ENCODE data around the gene RNF130.
"Not testable (repeated sequence)": the region's sequence is repeated elsewhere in the genome, so short reads cannot be mapped to it uniquely, and the experiment has no call there.

Gene RNF130

DNA sequence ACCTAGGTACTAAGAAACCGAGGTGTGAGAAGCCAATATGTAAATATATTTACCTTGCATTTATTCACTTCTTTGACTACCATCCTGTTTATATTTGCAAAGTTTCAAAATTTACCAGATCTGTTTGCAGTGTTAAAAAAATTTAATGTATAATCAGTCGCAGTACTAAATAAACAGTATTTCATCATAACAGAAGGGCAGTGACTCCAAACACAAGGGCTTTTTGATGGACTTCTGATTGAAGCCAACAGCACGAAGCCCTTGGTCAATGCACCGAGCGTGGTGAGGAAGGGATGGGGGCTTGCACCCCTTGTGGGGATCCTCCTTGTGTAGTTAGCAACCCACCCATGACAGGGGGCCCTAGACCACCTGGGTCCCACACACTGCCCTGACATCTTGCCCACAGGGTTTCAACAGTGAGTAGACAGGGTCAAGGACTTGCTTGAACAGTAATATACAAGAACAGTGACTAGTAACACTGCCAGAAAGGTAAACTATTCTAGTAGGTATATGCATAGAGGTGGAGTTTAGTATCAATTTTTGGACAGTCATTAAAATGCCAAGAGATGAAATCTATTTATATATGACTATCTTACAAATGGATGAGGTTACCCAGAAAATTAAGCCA lies 111.2 kb downstream of the RNF130 start:
- no peak for TF ChIP-seq POLR2A (IDR thresholded peaks at IDR 0.05; ENCODE audit: low read length)
- TF ChIP-seq GATA1 (IDR thresholded peaks at IDR 0.05; ENCODE audit: low read depth, low read length), result no peak
- no peak for DNase-seq

DNA sequence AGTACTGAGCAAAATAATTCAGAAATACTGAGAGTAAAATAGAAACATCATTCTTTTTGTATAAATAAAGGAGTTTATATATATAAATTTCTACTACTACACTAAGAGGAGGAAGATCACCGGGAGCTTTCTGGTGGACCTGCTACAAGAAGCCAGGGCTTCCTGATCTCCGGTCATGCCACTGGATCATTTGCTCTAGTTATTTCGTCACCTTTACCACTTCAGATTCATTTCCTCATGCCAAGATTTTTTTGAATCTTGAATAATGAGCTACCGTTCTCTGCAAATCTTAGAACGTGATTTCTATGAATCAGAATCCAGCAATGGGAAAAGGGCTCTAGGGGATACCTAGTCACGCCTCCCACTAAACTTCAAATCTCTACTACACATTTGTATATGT lies 111.9 kb downstream of the RNF130 start:
- no peak for DNase-seq
- no peak for TF ChIP-seq POLR2A (IDR thresholded peaks at IDR 0.05; ENCODE audit: low read length)
- no peak for TF ChIP-seq GATA1 (IDR thresholded peaks at IDR 0.05; ENCODE audit: low read depth, low read length)

- DNase-seq, result not testable (repeated sequence)
Observed at GRCh38 chr5:179959118-179959517, 112.4 kb downstream of the RNF130 start.

- no peak for TF ChIP-seq GATA1 (IDR thresholded peaks at IDR 0.05; ENCODE audit: low read depth, low read length)
- no peak for TF ChIP-seq POLR2A (IDR thresholded peaks at IDR 0.05; ENCODE audit: low read length)
- no peak for DNase-seq
Observed at GRCh38 chr5:179955630-179956029, 115.9 kb downstream of the RNF130 start.

DNA sequence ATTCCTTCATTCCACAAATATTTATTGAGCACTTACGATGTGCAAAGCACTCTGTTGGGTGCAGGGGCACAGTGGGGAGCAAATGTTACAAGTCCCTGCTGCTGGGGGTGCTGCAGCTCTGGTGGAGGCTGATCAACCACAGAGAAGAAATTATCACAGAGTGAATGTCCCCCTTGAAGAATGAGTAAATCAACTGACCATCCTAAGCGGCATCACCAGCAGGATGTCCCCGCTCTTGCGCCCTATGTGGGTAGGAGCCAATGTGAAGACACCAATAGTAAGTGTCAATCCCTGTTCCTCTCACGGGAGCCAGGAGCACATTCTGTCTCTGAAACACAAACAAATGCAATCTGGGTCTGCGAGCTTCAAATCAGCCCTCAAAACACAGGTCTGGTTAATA lies 116.5 kb downstream of the RNF130 start:
- TF ChIP-seq POLR2A (IDR thresholded peaks at IDR 0.05; ENCODE audit: low read length) (no peak), GATA1 (IDR thresholded peaks at IDR 0.05; ENCODE audit: low read depth, low read length) (no peak)
- DNase-seq, result no peak

DNA sequence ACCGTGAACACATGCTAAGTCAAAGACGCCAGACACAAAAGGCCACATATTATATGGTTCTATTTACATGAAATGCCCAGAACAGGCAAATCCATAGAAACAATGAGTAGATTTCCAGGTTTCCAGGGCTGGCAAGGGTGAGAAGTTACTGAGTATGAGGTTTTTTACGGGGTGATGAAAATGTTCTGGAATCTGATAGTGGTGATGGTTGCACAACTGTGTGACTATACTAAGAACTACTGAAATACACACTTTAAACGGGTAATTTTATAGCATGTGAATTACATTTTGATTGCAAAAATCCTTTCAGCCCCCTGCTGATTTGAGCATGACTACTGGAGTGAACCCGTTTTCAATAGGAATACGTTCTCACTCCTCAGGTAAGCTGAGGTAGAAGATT lies 117.1 kb downstream of the RNF130 start:
- DNase-seq, result no peak

DNA sequence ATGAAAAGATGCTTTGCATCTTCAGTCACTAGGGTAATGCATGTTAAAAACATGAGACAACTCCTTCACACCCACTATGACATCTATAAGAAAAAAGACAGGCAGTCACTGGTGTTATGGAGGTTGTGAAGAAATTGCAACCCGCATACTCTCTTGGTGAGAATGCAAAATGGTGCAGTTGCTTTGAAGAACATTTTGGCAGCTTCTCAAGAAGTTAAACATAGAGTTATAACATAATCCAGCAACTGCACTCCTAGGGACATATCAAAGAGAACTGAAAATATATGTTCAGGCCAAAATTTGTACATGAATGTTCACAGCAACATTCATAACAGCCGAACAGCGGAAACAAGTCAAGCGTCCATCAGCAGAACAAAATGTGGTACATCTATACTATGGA lies 117.6 kb downstream of the RNF130 start:
- no peak for TF ChIP-seq GATA1 (IDR thresholded peaks at IDR 0.05; ENCODE audit: low read depth, low read length)
- TF ChIP-seq POLR2A (IDR thresholded peaks at IDR 0.05; ENCODE audit: low read length), result no peak
- DNase-seq, result no peak

More for the DNA sequence above, 117.1 kb downstream of the RNF130 start:
- TF ChIP-seq POLR2A (IDR thresholded peaks at IDR 0.05; ENCODE audit: low read length), result no peak
- no peak for TF ChIP-seq GATA1 (IDR thresholded peaks at IDR 0.05; ENCODE audit: low read depth, low read length)

GRCh38 chr5:179936976-179937681 lies 134.4 kb downstream of the RNF130 start:
- DNase-seq, result no peak
- TF ChIP-seq GATA1 (IDR thresholded peaks at IDR 0.05; ENCODE audit: low read depth, low read length) (no peak), POLR2A (IDR thresholded peaks at IDR 0.05; ENCODE audit: low read length) (no peak)

DNA sequence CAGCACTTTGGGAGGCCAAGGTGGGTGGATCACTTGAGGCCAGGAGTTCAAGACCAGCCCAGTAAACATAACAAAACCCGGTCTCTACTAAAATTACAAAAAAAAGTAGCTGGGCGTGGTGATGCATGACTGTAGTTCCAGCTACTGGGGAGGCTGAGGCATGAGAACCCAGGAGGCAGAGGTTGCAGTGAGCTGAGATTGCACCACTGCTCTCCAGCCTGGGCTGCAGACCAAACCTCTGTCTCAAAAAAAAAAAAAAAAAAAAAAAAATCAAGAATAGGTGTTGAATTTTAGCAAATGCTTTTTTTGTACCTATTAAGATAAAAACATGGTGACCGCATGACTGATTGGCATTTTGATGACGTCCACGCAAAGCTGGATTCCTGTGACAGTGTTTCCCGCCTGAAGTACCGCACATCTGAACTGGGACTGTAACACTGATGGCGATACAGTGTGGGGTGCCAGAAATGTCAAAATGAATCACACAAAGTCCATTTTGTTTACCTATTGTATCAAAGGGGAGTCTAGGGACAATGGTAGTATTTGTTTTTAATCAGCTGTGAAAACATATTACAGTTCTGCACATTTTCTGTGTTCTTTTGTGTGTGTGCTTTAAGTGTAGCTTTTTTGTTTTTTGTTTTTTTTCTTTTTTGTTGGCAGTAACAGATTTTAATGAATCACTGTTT lies 140.6 kb downstream of the RNF130 start:
- TF ChIP-seq POLR2A (IDR thresholded peaks at IDR 0.05; ENCODE audit: low read length) (no peak), GATA1 (IDR thresholded peaks at IDR 0.05; ENCODE audit: low read depth, low read length) (no peak)
- DNase-seq, result no peak

GRCh38 chr5:179927824-179928223 lies 143.7 kb downstream of the RNF130 start:
- DNase-seq, result no peak
- TF ChIP-seq POLR2A (IDR thresholded peaks at IDR 0.05; ENCODE audit: low read length) (no peak), GATA1 (IDR thresholded peaks at IDR 0.05; ENCODE audit: low read depth, low read length) (no peak)

- TF ChIP-seq GATA1 (IDR thresholded peaks at IDR 0.05; ENCODE audit: low read depth, low read length), result no peak
- no peak for TF ChIP-seq POLR2A (IDR thresholded peaks at IDR 0.05; ENCODE audit: low read length)
- no peak for DNase-seq
Observed at GRCh38 chr5:179926657-179927056, 144.9 kb downstream of the RNF130 start.

GRCh38 chr5:179923436-179923835 lies 148.1 kb downstream of the RNF130 start:
- no peak for DNase-seq
- TF ChIP-seq GATA1 (IDR thresholded peaks at IDR 0.05; ENCODE audit: low read depth, low read length), result no peak
- TF ChIP-seq POLR2A (IDR thresholded peaks at IDR 0.05; ENCODE audit: low read length), result no peak

DNA sequence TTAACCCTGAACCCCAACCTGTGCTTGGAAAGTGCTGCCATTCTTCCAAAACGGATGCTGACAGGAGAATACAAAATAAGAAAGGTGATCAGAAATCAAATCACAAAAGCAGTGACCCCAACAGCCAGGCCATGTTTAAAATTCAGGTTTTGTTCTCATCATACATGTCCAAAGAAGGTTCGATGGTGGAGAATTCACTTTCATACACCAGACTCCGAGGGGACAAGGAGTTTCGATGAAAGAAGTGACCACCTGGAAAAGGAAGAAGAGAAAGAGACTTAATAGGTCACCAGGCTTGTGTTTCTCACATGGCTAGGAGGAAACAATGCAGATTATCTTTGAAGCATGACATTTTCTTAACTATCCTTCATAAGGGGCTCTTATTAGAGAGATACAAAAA lies 151.4 kb downstream of the RNF130 start:
- DNase-seq, result no peak
- TF ChIP-seq GATA1 (IDR thresholded peaks at IDR 0.05; ENCODE audit: low read depth, low read length), result no peak
- TF ChIP-seq POLR2A (IDR thresholded peaks at IDR 0.05; ENCODE audit: low read length), result no peak

DNA sequence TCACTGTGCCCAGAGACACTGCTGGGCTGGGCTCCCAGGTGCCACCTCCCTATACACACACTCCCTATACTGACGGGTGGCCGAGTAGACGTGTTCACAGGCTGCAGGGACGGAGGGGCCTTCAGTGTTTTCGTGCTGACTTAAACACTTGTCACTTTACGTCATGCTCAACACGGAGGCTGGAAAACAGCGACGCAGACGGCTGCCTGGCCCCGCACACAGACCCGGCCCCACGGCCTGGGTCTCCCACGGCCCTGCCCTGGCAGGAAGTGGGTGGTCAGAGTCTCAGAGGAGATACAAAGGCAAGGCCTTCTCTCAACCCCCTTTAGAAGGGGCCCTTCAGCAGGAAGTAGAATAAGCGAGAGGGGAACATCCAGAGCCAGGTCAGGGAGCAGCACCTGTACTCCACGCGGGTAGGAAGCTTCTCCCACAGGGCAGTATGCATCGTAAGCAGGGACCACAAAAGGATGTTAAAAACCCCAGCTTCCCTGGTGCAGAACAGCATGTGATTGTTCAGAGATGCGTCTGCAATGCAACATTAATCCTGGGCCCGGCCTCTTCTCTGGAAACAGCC lies 152.0 kb downstream of the RNF130 start:
- no peak for TF ChIP-seq GATA1 (IDR thresholded peaks at IDR 0.05; ENCODE audit: low read depth, low read length)
- no peak for TF ChIP-seq POLR2A (IDR thresholded peaks at IDR 0.05; ENCODE audit: low read length)

More for the DNA sequence above, 152.0 kb downstream of the RNF130 start:
- no peak for DNase-seq

All from erythroblast (primary cell).